HepG2 (cell line): Measurements from ENCODE around the gene PMEL. TPM values are rescaled to one million over a fixed set of nuclear protein-coding genes. Genes with fewer than 3 reads are reported as not detected.

Source experiments
- ADNP ChIP-seq: sonication (generic); formaldehyde crosslinking; IDR thresholded peaks from 2 replicates; pipeline ENCODE4 v1.4.0; 2020; ENCODE audit warnings: missing genetic modification reagents
- BRF2 ChIP-seq: sonication (generic); formaldehyde crosslinking; IDR thresholded peaks from 2 replicates; pipeline ENCODE4 v1.8.1; 2022; ENCODE audit warnings: mild to moderate bottlenecking, missing genetic modification reagents
- CBX1 ChIP-seq: IDR thresholded peaks from one replicate; pipeline ENCODE4 v1.6.1; 2016; ENCODE audit warnings: antibody characterized with exemption, low read depth
- DR1 ChIP-seq: sonication (generic); formaldehyde crosslinking; IDR thresholded peaks from 2 replicates; pipeline ENCODE4 v1.8.0; 2021; ENCODE audit warnings: mild to moderate bottlenecking, missing genetic modification reagents, inconsistent platforms
- HNRNPL ChIP-seq: fragments of 200-400 bp; formaldehyde crosslinking; IDR thresholded peaks from 2 replicates; pipeline ENCODE4 v1.6.1; 2017; ENCODE audit warnings: mild to moderate bottlenecking, low read depth, low read length
- IKZF5 ChIP-seq: IDR thresholded peaks from 2 replicates; pipeline ENCODE4 v1.6.1; 2018; ENCODE audit warnings: missing genetic modification reagents, mild to moderate bottlenecking, missing compliant biosample characterization
- KMT2B ChIP-seq: IDR thresholded peaks from 2 replicates; pipeline ENCODE4 v1.6.1; 2016; ENCODE audit warnings: missing genetic modification reagents, missing compliant biosample characterization
- MTA3 ChIP-seq: sonication (generic); formaldehyde crosslinking; IDR thresholded peaks from 2 replicates; pipeline ENCODE4 v1.4.0; 2020; ENCODE audit warnings: missing genetic modification reagents
- MYNN ChIP-seq: sonication (generic); formaldehyde crosslinking; IDR thresholded peaks from 2 replicates; pipeline ENCODE4 v1.4.0; 2020; ENCODE audit warnings: mild to moderate bottlenecking, low read depth, missing genetic modification reagents
- PHF21A ChIP-seq: sonication (generic); formaldehyde crosslinking; IDR thresholded peaks from 2 replicates; pipeline ENCODE4 v1.5.0; 2020; ENCODE audit warnings: mild to moderate bottlenecking, missing genetic modification reagents
- SNAPC4 ChIP-seq: sonication (generic); formaldehyde crosslinking; IDR thresholded peaks from 2 replicates; pipeline ENCODE4 v1.4.0; 2020; ENCODE audit warnings: mild to moderate bottlenecking, missing genetic modification reagents
- XRCC5 ChIP-seq: fragments of 200-400 bp; formaldehyde crosslinking; optimal IDR thresholded peaks from 2 replicates; pipeline ENCODE3; 2017; ENCODE audit warnings: mild to moderate bottlenecking, low read length
- ZNF605 ChIP-seq: sonication (generic); formaldehyde crosslinking; IDR thresholded peaks from 2 replicates; pipeline ENCODE4 v1.8.0; 2022; ENCODE audit warnings: mild to moderate bottlenecking, missing genetic modification reagents
- ZNF773 ChIP-seq: sonication (generic); formaldehyde crosslinking; IDR thresholded peaks from 2 replicates; pipeline ENCODE4 v1.4.0; 2020; ENCODE audit warnings: missing genetic modification reagents, borderline replicate concordance
- polyA plus RNA-seq, 8 experiments: library from polyadenylated mRNA; depleted of rRNA in 3 of 8; stranded (reverse) in 7 of 8; unstranded in 1 of 8; fragments of >200 nt; fragmentation: Illumina TruSeq in 4 of 8; extraction: Trizol in 4 of 8; gene quantifications; 2 replicates each; pipeline versions ENCODE4 v1.2.1 to v1.2.3, GENCODE V29; 2011 to 2016; ENCODE audit warnings: low read depth in 4 of 8, missing spikeins in 1 of 8, mixed read lengths in 1 of 8; ENCODE audit not compliant: insufficient read depth in 1 of 8
- total RNA-seq, 5 experiments: library from RNA; depleted of rRNA; stranded (reverse); fragments of >200 nt; fragmentation: Illumina TruSeq; extraction: Trizol; gene quantifications; 2 replicates each; pipeline ENCODE4 v1.2.3, GENCODE V29; 2016; ENCODE audit warnings: low read depth in 1 of 5
- TF ChIP-seq, protein P1 (sequence below): IDR thresholded peaks from 2 replicates; pipeline ENCODE4 v1.6.1; 2016; ENCODE audit warnings: missing biosample characterization, missing genetic modification reagents, low read depth
- TF ChIP-seq, protein P2 (sequence below): sonication (generic); formaldehyde crosslinking; IDR thresholded peaks from 2 replicates; pipeline ENCODE4 v1.4.0; 2020; ENCODE audit warnings: missing genetic modification reagents

The PMEL gene
- total and polyA plus RNA-seq, 2 of the 13 experiments (the other 11 are each of a cell fraction or from before 2014, with no cell fraction given) = 0.49 to 3.3 TPM

DNA sequence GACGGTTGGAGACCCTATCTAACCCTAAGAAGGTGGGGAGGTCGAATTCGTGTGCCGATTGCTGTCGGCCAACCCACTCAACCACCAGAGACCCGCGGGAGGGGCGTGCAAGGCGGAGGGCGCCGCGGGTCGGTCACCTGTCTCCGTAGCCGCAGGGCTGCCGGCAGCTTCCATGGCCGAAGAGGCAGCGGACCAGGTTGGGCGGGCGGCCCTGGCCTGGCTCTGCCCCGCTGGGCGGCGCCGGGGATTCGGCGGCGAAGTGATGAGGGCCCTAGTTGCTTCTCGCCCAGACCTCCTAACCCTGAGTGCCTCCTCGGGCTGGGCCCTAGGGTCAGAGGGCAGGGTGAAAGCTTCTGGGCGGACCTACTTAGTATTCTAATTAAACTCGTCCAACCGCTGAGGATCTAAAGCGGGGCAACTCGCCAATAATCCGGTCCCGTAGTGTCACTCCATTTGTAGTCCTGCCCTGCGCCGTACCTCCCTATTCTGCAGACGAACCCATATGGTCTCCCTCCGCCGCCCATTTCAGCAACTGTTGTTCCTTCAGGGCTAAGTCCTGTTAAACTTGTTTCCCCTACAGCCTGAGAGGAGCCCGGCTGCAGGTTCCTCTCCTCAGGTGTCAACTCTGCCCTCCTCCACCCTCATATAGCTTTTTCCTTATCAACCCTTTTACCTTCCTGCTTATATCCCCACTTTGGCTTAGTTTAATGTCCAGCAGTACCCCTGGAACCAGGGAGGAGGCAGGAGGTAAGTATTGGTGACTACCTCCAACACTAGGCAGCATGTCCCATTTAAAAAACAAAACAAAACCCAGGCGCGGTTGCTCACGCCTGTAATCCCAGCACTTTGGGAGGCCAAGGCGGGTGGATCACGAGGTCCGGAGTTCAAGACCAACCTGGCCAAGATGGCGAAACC is 38.0 kb downstream of the PMEL start, which contains the start of gene PYM1 (continued):
- TF ChIP-seq SNAPC4 (CRISPR knock-in tag) (no peak), MYNN (CRISPR knock-in tag) (no peak), IKZF5 (CRISPR knock-in tag) (0 out of 2 replicates have a peak, but pooled peaks have one; percentile 13), HNRNPL (no peak), MTA3 (CRISPR knock-in tag) (no peak), DR1 (CRISPR knock-in tag) (peak; percentile 52; the same call in 1 of the 2 replicates), KMT2B (CRISPR knock-in tag) (0 out of 2 replicates have a peak, but pooled peaks have one; percentile 17), ZNF773 (CRISPR knock-in tag) (no peak), XRCC5 (peak; percentile 27), ADNP (CRISPR knock-in tag) (no peak), PHF21A (CRISPR knock-in tag) (peak; percentile 49; the same call in 1 of the 2 replicates), CBX1 (peak; percentile 15), BRF2 (CRISPR knock-in tag) (no peak), ZNF605 (CRISPR knock-in tag) (peak; percentile 7; the same call in 1 of the 2 replicates)
- TF ChIP-seq, protein P1, sequence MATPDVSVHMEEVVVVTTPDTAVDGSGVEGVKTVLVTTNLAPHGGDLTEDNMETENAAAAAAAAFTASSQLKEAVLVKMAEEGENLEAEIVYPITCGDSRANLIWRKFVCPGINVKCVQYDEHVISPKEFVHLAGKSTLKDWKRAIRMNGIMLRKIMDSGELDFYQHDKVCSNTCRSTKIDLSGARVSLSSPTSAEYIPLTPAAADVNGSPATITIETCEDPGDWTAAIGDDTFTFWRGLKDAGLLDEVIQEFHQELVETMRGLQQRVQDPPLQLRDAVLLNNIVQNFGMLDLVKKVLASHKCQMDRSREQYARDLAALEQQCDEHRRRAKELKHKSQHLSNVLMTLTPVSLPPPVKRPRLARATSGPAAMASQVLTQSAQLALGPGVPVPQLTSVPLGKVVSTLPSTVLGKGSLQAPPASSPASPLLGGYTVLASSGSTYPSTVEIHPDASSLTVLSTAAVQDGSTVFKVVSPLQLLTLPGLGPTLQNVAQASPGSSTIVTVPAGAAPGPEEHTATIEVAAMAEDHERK (CRISPR knock-in tag) = no peak
- TF ChIP-seq, protein P2, sequence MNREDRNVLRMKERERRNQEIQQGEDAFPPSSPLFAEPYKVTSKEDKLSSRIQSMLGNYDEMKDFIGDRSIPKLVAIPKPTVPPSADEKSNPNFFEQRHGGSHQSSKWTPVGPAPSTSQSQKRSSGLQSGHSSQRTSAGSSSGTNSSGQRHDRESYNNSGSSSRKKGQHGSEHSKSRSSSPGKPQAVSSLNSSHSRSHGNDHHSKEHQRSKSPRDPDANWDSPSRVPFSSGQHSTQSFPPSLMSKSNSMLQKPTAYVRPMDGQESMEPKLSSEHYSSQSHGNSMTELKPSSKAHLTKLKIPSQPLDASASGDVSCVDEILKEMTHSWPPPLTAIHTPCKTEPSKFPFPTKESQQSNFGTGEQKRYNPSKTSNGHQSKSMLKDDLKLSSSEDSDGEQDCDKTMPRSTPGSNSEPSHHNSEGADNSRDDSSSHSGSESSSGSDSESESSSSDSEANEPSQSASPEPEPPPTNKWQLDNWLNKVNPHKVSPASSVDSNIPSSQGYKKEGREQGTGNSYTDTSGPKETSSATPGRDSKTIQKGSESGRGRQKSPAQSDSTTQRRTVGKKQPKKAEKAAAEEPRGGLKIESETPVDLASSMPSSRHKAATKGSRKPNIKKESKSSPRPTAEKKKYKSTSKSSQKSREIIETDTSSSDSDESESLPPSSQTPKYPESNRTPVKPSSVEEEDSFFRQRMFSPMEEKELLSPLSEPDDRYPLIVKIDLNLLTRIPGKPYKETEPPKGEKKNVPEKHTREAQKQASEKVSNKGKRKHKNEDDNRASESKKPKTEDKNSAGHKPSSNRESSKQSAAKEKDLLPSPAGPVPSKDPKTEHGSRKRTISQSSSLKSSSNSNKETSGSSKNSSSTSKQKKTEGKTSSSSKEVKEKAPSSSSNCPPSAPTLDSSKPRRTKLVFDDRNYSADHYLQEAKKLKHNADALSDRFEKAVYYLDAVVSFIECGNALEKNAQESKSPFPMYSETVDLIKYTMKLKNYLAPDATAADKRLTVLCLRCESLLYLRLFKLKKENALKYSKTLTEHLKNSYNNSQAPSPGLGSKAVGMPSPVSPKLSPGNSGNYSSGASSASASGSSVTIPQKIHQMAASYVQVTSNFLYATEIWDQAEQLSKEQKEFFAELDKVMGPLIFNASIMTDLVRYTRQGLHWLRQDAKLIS (CRISPR knock-in tag) = no peak; the same call in 1 of the 2 replicates
